AG20443 (cell line): ENCODE measurements around the gene FAM210B.
A peak's percentile ranks its signal among the peaks of the same experiment; 100 is the strongest.
"Not testable (repeated sequence)": the region's sequence is repeated elsewhere in the genome, so short reads cannot be mapped to it uniquely, and the experiment has no call there.

Experiments
- DNase-seq: peaks from one replicate; pipeline ENCODE4 v3.0.0; 2012; ENCODE audit warnings: low spot score, mixed read lengths

Gene FAM210B

GRCh38 chr20:56392881-56393482 lies 34.2 kb downstream of the FAM210B start:
- DNase-seq = no peak

- no peak for DNase-seq
Observed at GRCh38 chr20:56393653-56394052, 34.9 kb downstream of the FAM210B start.

GRCh38 chr20:56395166-56395565 lies 36.4 kb downstream of the FAM210B start:
- no peak for DNase-seq

GRCh38 chr20:56400001-56400640 lies 41.3 kb downstream of the FAM210B start:
- peak; percentile 69 for DNase-seq

- no peak for DNase-seq
Observed at GRCh38 chr20:56403465-56403864, 44.7 kb downstream of the FAM210B start.

GRCh38 chr20:56405356-56405755 lies 46.6 kb downstream of the FAM210B start:
- DNase-seq = not testable (repeated sequence)

GRCh38 chr20:56406910-56407309 lies 48.1 kb downstream of the FAM210B start:
- DNase-seq = no peak

GRCh38 chr20:56409521-56409920 lies 50.7 kb downstream of the FAM210B start:
- DNase-seq = no peak

- no peak for DNase-seq
Observed at GRCh38 chr20:56409956-56410355, 51.2 kb downstream of the FAM210B start.

- DNase-seq = not testable (repeated sequence)
Observed at GRCh38 chr20:56411287-56411686, 52.5 kb downstream of the FAM210B start.

- peak; percentile 53 for DNase-seq
Observed at GRCh38 chr20:56411759-56412472, 53.1 kb downstream of the FAM210B start, which contains the start of gene CASS4. TSS of gene CASS4 (plus strand) at chr20:56412260. CDS start at chr20:56412459, 199 bp downstream.

GRCh38 chr20:56412473-56412790 lies 53.7 kb downstream of the FAM210B start:
- no peak for DNase-seq

- no peak for DNase-seq
Observed at GRCh38 chr20:56412949-56413348, 54.2 kb downstream of the FAM210B start.

- no peak for DNase-seq
Observed at GRCh38 chr20:56414842-56415765, 56.3 kb downstream of the FAM210B start.

- no peak for DNase-seq
Observed at GRCh38 chr20:56417402-56417801, 58.6 kb downstream of the FAM210B start.

- no peak for DNase-seq
Observed at GRCh38 chr20:56417911-56418310, 59.1 kb downstream of the FAM210B start.
